SK-N-SH (cell line): Measurements from ENCODE around the gene MCUB. TPM values are rescaled to one million over a fixed set of nuclear protein-coding genes. Genes with fewer than 3 reads are reported as not detected.

Experiments used
- CTCF ChIA-PET: fragments of 300-600, 350-600 bp; formaldehyde crosslinking; extraction: SDS; loops from one replicate; lab custom pipeline; 2021; lab: Yijun Ruan, JAX
- POLR2A ChIA-PET: fragments of 350-600 bp; sonication (Branson Sonifier 250); formaldehyde crosslinking; extraction: SDS; loops from one replicate; lab custom pipeline; 2020; ENCODE audit warnings: antibody characterized with exemption, inconsistent platforms; lab: Yijun Ruan, JAX
- DNase-seq: peaks from one replicate; pipeline ENCODE4 v3.0.0; 2012
- H2AFZ ChIP-seq: fragments of 200-600 bp; sonication (generic); 2 replicates; pipeline ENCODE4 v1.8.1; 2016; ENCODE audit warnings: antibody characterized with exemption, mild to moderate bottlenecking, low read depth
- H3F3A ChIP-seq: fragments of 200-600 bp; sonication (generic); replicated peaks from 2 replicates; pipeline ENCODE3; 2016; ENCODE audit warnings: antibody characterized with exemption, mild to moderate bottlenecking; ENCODE audit not compliant: insufficient read depth
- H3K27ac ChIP-seq, 2 experiments: fragments of 200-500 bp in 1 of 2; fragments of 200-600 bp in 1 of 2; sonication (Bioruptor generic) in 1 of 2; sonication (generic), shearing (Covaris generic) in 1 of 2; 2 replicates each; pipeline versions ENCODE4 v1.5.1 to v1.6.1; 2014 to 2016; ENCODE audit warnings: low read depth in 2 of 2, inconsistent platforms in 1 of 2, low read length in 1 of 2, mild to moderate bottlenecking in 1 of 2, mixed read lengths in 1 of 2
- H3K27me3 ChIP-seq: fragments of 200-600 bp; sonication (generic), shearing (Covaris generic); 2 replicates; pipeline ENCODE4 v1.6.1; 2016; ENCODE audit warnings: mixed run types; ENCODE audit not compliant: insufficient read depth
- H3K36me3 ChIP-seq, 2 experiments: fragments of 200-500 bp in 1 of 2; fragments of 200-600 bp in 1 of 2; sonication (Bioruptor generic) in 1 of 2; sonication (generic) in 1 of 2; replicated peaks in 1 of 2; 2 replicates each; pipeline versions ENCODE3 to v1.5.1; 2014 to 2016; ENCODE audit warnings: low read length in 1 of 2, mild to moderate bottlenecking in 1 of 2; ENCODE audit not compliant: insufficient read depth in 2 of 2, control insufficient read depth in 1 of 2
- H3K4me1 ChIP-seq, 2 experiments: fragments of 200-500 bp in 1 of 2; fragments of 200-600 bp in 1 of 2; sonication (Bioruptor generic) in 1 of 2; sonication (generic), shearing (Covaris generic) in 1 of 2; 2 replicates each; pipeline versions ENCODE4 v1.5.1 to v1.6.1; 2014 to 2016; ENCODE audit warnings: low read depth in 1 of 2, low read length in 1 of 2, mixed run types in 1 of 2; ENCODE audit not compliant: insufficient read depth in 2 of 2, control insufficient read depth in 1 of 2
- H3K4me2 ChIP-seq: fragments of 200-600 bp; sonication (generic), shearing (Covaris generic); 2 replicates; pipeline ENCODE4 v1.6.1; 2017; ENCODE audit warnings: mixed run types
- H3K4me3 ChIP-seq, 2 experiments: fragments of 200-500 bp in 1 of 2; fragments of 200-600 bp in 1 of 2; sonication (Bioruptor generic) in 1 of 2; sonication (generic), shearing (Covaris generic) in 1 of 2; 2 replicates each; pipeline versions ENCODE4 v1.5.1 to v1.8.1; 2014 to 2016; ENCODE audit warnings: low read depth in 2 of 2, inconsistent platforms in 1 of 2, low read length in 1 of 2, mild to moderate bottlenecking in 1 of 2, mixed read lengths in 1 of 2, moderate library complexity in 1 of 2
- H3K79me2 ChIP-seq: fragments of 200-600 bp; sonication (generic); 2 replicates; pipeline ENCODE4 v1.8.1; 2017; ENCODE audit warnings: mild to moderate bottlenecking; ENCODE audit not compliant: insufficient read depth
- H3K9ac ChIP-seq: fragments of 200-600 bp; sonication (generic); 2 replicates; pipeline ENCODE4 v1.6.1; 2017; ENCODE audit warnings: mixed run types
- H3K9me2 ChIP-seq: fragments of 200-600 bp; sonication (generic); 2 replicates; pipeline ENCODE4 v1.6.1; 2017; ENCODE audit warnings: mixed run types
- H3K9me3 ChIP-seq: fragments of 200-600 bp; sonication (generic); 2 replicates; pipeline ENCODE4 v1.6.1; 2017; ENCODE audit warnings: mixed run types, mild to moderate bottlenecking, moderate library complexity
- H4K20me1 ChIP-seq: fragments of 200-600 bp; sonication (generic); 2 replicates; pipeline ENCODE4 v1.6.1; 2017; ENCODE audit warnings: mild to moderate bottlenecking, mixed run types; ENCODE audit not compliant: insufficient read depth
- CHD2 ChIP-seq: fragments of 150-350 bp; IDR thresholded peaks from 2 replicates; pipeline ENCODE4 v1.6.1; 2018; ENCODE audit warnings: low read length; ENCODE audit not compliant: partially characterized antibody
- FOXJ3 ChIP-seq: sonication (generic); formaldehyde crosslinking; IDR thresholded peaks from 2 replicates; pipeline ENCODE4 v1.5.1; 2020; ENCODE audit warnings: mild to moderate bottlenecking, missing genetic modification reagents
- FOXM1 ChIP-seq: IDR thresholded peaks from 2 replicates; pipeline ENCODE4 v1.4.0; 2012; ENCODE audit warnings: low read depth, mild to moderate bottlenecking
- JUND ChIP-seq: IDR thresholded peaks from 2 replicates; pipeline ENCODE4 v1.4.0; 2012
- MEF2A ChIP-seq: IDR thresholded peaks from 2 replicates; pipeline ENCODE4 v1.4.0; 2012; ENCODE audit warnings: low read depth, borderline replicate concordance
- MXI1 ChIP-seq: IDR thresholded peaks from 2 replicates; pipeline ENCODE4 v1.6.1; 2012; ENCODE audit warnings: mild to moderate bottlenecking, low read depth, low read length, improper control_type of control experiment
- REST ChIP-seq: IDR thresholded peaks from 2 replicates; pipeline ENCODE4 v1.6.1; 2012; ENCODE audit warnings: mild to moderate bottlenecking, low read depth, low read length, moderate library complexity
- RXRA ChIP-seq: IDR thresholded peaks from 2 replicates; pipeline ENCODE4 v1.4.0; 2012; ENCODE audit warnings: low read depth, mild to moderate bottlenecking, borderline replicate concordance
- TCF12 ChIP-seq: IDR thresholded peaks from 2 replicates; pipeline ENCODE4 v1.4.0; 2012
- TEAD4 ChIP-seq: IDR thresholded peaks from 2 replicates; pipeline ENCODE4 v1.4.0; 2012; ENCODE audit warnings: mild to moderate bottlenecking, borderline replicate concordance; ENCODE audit not compliant: insufficient read depth
- USF1 ChIP-seq: IDR thresholded peaks from 2 replicates; pipeline ENCODE4 v1.4.0; 2012; ENCODE audit warnings: low read depth, borderline replicate concordance
- ZBTB33 ChIP-seq: IDR thresholded peaks from 2 replicates; pipeline ENCODE4 v1.4.0; 2012; ENCODE audit warnings: low read depth, borderline replicate concordance
- WGBS: methylation state at CpG from one replicate; pipeline ENCODE4 v1.1.6; 2017; ENCODE audit warnings: low lambda C conversion rate; 5-methylcytosine and 5-hydroxymethylcytosine counted together
- polyA plus RNA-seq, 3 experiments: library from polyadenylated mRNA; depleted of rRNA; stranded (reverse); fragments of >200 nt; gene quantifications; 2 replicates each; pipeline ENCODE4 v1.2.3, GENCODE V29; 2012
- TF ChIP-seq, protein P1 (sequence below): IDR thresholded peaks from 2 replicates; pipeline ENCODE4 v1.4.0; 2012; ENCODE audit warnings: low read depth

Gene MCUB
- polyA plus RNA-seq, 1 of the 3 experiments (the other 2 are of a cell fraction) = 39.3 TPM

DNA sequence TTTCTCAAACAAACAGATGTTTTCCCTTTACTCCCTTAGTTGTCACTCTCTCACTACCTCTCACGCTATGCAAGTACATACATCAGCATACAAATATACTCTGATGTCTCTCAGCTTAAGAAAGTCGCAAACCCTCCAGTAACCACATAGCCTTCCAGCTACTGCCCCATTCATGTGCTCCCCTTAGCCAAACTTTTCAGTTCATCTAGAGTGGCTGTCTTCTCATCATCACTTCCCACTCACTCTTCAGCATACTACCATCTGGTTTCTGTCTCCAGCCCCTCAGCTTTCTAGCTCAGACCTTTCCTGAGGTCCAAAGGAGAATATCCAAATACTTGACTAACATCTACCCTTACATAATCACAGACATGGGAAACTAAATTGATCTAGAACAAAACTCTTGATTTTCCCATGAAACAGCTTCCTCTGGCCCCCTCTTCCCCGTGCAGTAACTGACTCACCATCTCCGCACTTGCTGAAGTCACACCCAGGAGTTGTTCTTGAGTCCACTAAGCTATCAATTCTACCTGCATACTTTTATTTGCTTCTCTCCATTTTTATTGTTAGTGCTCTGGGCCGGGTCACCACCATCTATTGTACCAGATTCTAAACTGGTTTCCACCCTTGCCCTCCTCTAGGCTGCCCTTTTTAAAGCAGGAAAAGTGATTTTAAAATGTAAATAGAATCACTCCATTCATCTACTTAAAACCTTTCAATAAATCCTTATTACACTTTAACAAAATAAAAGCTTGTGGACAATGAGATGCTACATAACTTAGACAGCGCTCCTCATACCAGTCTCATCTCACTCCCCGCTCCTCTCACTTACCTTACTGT is 86.0 kb downstream of the MCUB start:
- DNase-seq = no peak
- H4K20me1 ChIP-seq = no peaks in the 10 kb centered on the region
- H3K9me2 ChIP-seq = no peaks in the 10 kb centered on the region
- no peak overlapping the region for H3K27ac ChIP-seq
- no peak overlapping the region for H3K9ac ChIP-seq
- no peaks in the 10 kb centered on the region for H3F3A ChIP-seq
- H3K4me1 ChIP-seq = no peaks in the 10 kb centered on the region
- 91% methylated on average over 7 of the region's 7 CpGs for WGBS
- no peaks in the 10 kb centered on the region for H3K36me3 ChIP-seq
- CTCF ChIA-PET = no interaction called here
- H3K4me3 ChIP-seq = no peak overlapping the region
- H3K27me3 ChIP-seq = no peaks in the 10 kb centered on the region
- no peak overlapping the region for H2AFZ ChIP-seq
- no peak for TF ChIP-seq TEAD4
- TF ChIP-seq ZBTB33 = no peak
- TF ChIP-seq CHD2 = no peak
- TF ChIP-seq FOXJ3 = no peak
- TF ChIP-seq, all 33 proteins: peak for 0
- POLR2A ChIA-PET = no interaction called here
- Histone ChIP-seq H3K9me3 (no peaks in the 10 kb centered on the region; the same call in 1 of the 2 replicates), H3K79me2 (no peaks in the 10 kb centered on the region), H3K4me2 (no peak overlapping the region)

DNA sequence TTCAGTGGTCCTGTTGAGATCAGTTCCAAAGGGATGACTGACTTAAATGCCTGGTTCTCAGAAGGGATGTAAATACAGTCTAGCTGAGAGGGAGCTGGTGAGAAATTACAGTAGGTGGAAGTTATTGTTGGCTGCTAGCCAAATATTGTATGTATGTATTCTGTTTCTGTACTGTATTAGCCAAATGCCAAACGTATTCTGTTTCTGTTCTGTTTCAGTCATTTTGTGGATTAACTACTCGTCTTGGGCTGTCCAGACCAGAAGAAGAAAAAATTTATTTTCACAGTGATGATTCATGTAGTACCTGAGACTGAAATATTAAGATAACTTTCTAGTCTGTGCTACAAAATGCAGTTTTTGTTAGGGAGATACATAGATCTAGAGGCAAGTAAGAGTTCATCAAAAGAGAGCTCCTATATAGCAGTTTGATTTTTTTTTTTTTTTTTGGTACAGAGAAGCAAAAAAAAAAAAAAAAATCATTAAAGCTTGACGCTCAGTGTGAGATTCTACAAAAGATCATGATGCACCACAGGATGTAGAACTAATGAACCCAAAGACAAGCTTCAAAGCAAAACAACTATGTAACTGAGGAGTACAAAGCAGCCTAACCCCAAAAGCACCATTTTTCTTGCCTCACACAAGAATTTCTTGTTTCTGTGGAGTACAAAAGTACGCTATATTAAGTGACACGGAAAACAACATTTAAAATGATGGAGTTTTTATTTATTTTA is 88.4 kb downstream of the MCUB start:
- WGBS = 54% methylated on average over 5 of the region's 5 CpGs
- no peaks in the 10 kb centered on the region for H3K27me3 ChIP-seq
- H3K9ac ChIP-seq = no peak overlapping the region
- H4K20me1 ChIP-seq = no peaks in the 10 kb centered on the region
- H2AFZ ChIP-seq = no peak overlapping the region
- CTCF ChIA-PET = no interaction called here
- DNase-seq = peak; percentile 11
- no peaks in the 10 kb centered on the region for H3K9me2 ChIP-seq
- POLR2A ChIA-PET = no interaction called here
- no peak for TF ChIP-seq FOXM1
- TF ChIP-seq TCF12 = no peak
- H3K4me2 ChIP-seq = no peak overlapping the region
- no peaks in the 10 kb centered on the region for H3K79me2 ChIP-seq
- no peaks in the 10 kb centered on the region for H3F3A ChIP-seq
- no peaks in the 10 kb centered on the region for H3K36me3 ChIP-seq
- no peaks in the 10 kb centered on the region; the same call in 1 of the 2 replicates for H3K9me3 ChIP-seq
- H3K4me3 ChIP-seq = no peak overlapping the region
- H3K27ac ChIP-seq = no peak overlapping the region
- H3K4me1 ChIP-seq = no peaks in the 10 kb centered on the region

DNA sequence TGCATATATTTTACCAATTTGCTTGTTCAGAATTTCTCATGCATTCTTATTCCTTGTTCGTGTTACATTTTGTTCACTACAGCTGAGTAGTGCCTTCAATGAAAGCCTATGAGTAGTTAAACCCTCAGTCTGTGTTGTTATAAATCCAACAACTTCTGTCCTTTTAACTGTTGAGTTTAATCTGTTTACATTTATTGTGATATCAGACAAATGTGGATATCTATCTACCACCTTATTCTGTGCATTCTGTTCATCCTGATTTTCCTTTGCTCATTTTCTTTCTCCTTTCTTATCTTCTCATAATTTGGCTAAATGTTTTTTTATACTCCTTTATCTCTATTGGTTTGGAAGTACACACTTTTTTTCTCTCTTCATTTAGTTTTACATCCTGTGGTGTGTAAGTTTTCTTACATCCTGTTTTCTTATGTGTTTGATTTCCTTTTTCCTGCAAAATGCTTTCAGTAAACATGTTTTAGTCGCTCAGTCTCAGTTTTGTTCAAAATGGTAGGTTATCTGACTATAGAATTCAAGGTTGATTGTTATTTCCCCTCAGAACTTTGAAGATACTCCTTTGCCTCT is 89.0 kb downstream of the MCUB start:
- ChIA-PET POLR2A (no interaction called here), CTCF (no interaction called here)
- no peak overlapping the region for H3K27ac ChIP-seq
- H3K9me3 ChIP-seq = no peaks in the 10 kb centered on the region; the same call in 1 of the 2 replicates
- no peaks in the 10 kb centered on the region for H3F3A ChIP-seq
- no peak for DNase-seq
- no peaks in the 10 kb centered on the region for H3K27me3 ChIP-seq
- H3K9ac ChIP-seq = no peak overlapping the region
- H4K20me1 ChIP-seq = no peaks in the 10 kb centered on the region
- no peaks in the 10 kb centered on the region for H3K36me3 ChIP-seq
- H3K9me2 ChIP-seq = no peaks in the 10 kb centered on the region
- no peaks in the 10 kb centered on the region for H3K4me1 ChIP-seq
- H3K4me2 ChIP-seq = no peak overlapping the region
- H3K4me3 ChIP-seq = no peak overlapping the region
- H2AFZ ChIP-seq = no peak overlapping the region
- no peaks in the 10 kb centered on the region for H3K79me2 ChIP-seq
- 77% methylated on average over 2 of the region's 2 CpGs for WGBS
- TF ChIP-seq RXRA = no peak
- TF ChIP-seq JUND = no peak
- TF ChIP-seq, protein P1, sequence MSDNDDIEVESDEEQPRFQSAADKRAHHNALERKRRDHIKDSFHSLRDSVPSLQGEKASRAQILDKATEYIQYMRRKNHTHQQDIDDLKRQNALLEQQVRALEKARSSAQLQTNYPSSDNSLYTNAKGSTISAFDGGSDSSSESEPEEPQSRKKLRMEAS = no peak
- no peak for TF ChIP-seq REST
- no peak for TF ChIP-seq MXI1
- no peak for TF ChIP-seq USF1
- no peak for TF ChIP-seq MEF2A
